ENCODE measurements around the gene UCKL1.

Gene UCKL1

GRCh38 chr20:63945921-63946920, 10.0 kb downstream of the UCKL1 start:
- Histone ChIP-seq H3K36me3 (peaks cover 28 to 45% (median 43%) of the 10 kb centered on the region in 3 donors), H3K9me3 (no peaks in the 10 kb centered on the region), H3K4me3 (no peak overlapping the region), H3K4me1 (peaks cover 0 to 49% (median 37%) of the 10 kb centered on the region in 4 donors), H3K27ac (no peak overlapping the region), H3K27me3 (no peaks in the 10 kb centered on the region)
- intact Hi-C loops (cut with DNase I; ENCODE audit: low total_unique reads), result no loop called here
- no peak for DNase-seq
- TF ChIP-seq CTCF (IDR thresholded peaks at IDR 0.05), result no peak

- peaks cover 37 to 56% (median 54%) of the 10 kb centered on the region in 3 donors for H3K36me3 ChIP-seq
- no peaks in the 10 kb centered on the region for H3K9me3 ChIP-seq
Measured at GRCh38 chr20:63945031-63945658, 11.1 kb downstream of the UCKL1 start.

GRCh38 chr20:63944078-63944941, 11.9 kb downstream of the UCKL1 start:
- peaks cover 0 to 30% (median 18%) of the 10 kb centered on the region in 4 donors for H3K4me1 ChIP-seq
- DNase-seq, result peak in 1 of 2 donors; percentile 65
- intact Hi-C loops (cut with DNase I; ENCODE audit: low total_unique reads), result no loop called here
- no peak overlapping the region for H3K27ac ChIP-seq
- peaks cover 37 to 64% (median 60%) of the 10 kb centered on the region in 3 donors for H3K36me3 ChIP-seq
- H3K27me3 ChIP-seq, result no peaks in the 10 kb centered on the region
- no peak for TF ChIP-seq CTCF (IDR thresholded peaks at IDR 0.05)
- no peak overlapping the region for H3K4me3 ChIP-seq
- no peaks in the 10 kb centered on the region for H3K9me3 ChIP-seq

More at GRCh38 chr20:63945031-63945658, 11.1 kb downstream of the UCKL1 start:
- Histone ChIP-seq H3K27ac (no peak overlapping the region), H3K27me3 (no peaks in the 10 kb centered on the region), H3K4me3 (no peak overlapping the region), H3K4me1 (peaks cover 0 to 38% (median 26%) of the 10 kb centered on the region in 4 donors)
- intact Hi-C loops (cut with DNase I; ENCODE audit: low total_unique reads), result no loop called here
- DNase-seq, result no peak
- TF ChIP-seq CTCF (IDR thresholded peaks at IDR 0.05), result no peak

- Histone ChIP-seq H3K9me3 (no peaks in the 10 kb centered on the region), H3K4me3 (no peak overlapping the region), H3K27me3 (no peaks in the 10 kb centered on the region), H3K36me3 (peaks cover 37 to 70% (median 66%) of the 10 kb centered on the region in 3 donors), H3K27ac (no peak overlapping the region), H3K4me1 (peaks cover 0 to 24% (median 12%) of the 10 kb centered on the region in 4 donors)
- no peak for DNase-seq
- intact Hi-C loops (cut with DNase I; ENCODE audit: low total_unique reads), result no loop called here
- no peak for TF ChIP-seq CTCF (IDR thresholded peaks at IDR 0.05)
Measured at GRCh38 chr20:63943808-63944077, 12.5 kb downstream of the UCKL1 start.
